K562 (cell line): ENCODE data around the gene PIGK. TPM values are rescaled to one million over a fixed set of nuclear protein-coding genes. Genes with fewer than 3 reads are reported as not detected.

ENCODE experiments used
- BCOR ChIP-seq: fragments of 450-650 bp; IDR thresholded peaks from 2 replicates; pipeline ENCODE4 v1.6.1; 2016
- CREB3 ChIP-seq: fragments of 450-650 bp; conservative IDR thresholded peaks from 2 replicates; pipeline ENCODE4 v1.6.1; 2016; ENCODE audit warnings: missing genetic modification characterization, low read depth, mild to moderate bottlenecking, missing compliant biosample characterization, moderate library complexity
- MAZ ChIP-seq, 2 experiments: fragments of 450-650 bp in 1 of 2; sonication (generic) in 1 of 2; formaldehyde crosslinking; IDR thresholded peaks in 1 of 2; conservative IDR thresholded peaks in 1 of 2; 2 replicates each; pipeline versions ENCODE4 v1.4.0 to v1.5.0; 2020; ENCODE audit warnings: mild to moderate bottlenecking in 1 of 2, missing genetic modification reagents in 1 of 2
- MEIS2 ChIP-seq: fragments of 450-650 bp; IDR thresholded peaks from 2 replicates; pipeline ENCODE4 v1.6.1; 2014; ENCODE audit warnings: mild to moderate bottlenecking; ENCODE audit not compliant: partially characterized antibody
- NR2F6 ChIP-seq: fragments of 450-650 bp; formaldehyde crosslinking; IDR thresholded peaks from 2 replicates; pipeline ENCODE4 v1.4.0; 2020; ENCODE audit warnings: mild to moderate bottlenecking
- RBM25 ChIP-seq: fragments of 200-400 bp; formaldehyde crosslinking; IDR thresholded peaks from 2 replicates; pipeline ENCODE4 v1.6.1; 2018; ENCODE audit warnings: low read length, low read depth, moderate library complexity; ENCODE audit not compliant: severe bottlenecking
- ZBTB40 ChIP-seq, 2 experiments: fragments of 450-650 bp in 1 of 2; sonication (generic) in 1 of 2; formaldehyde crosslinking in 1 of 2; IDR thresholded peaks; 2 replicates each; pipeline versions ENCODE4 v1.7.1 to v1.9.0; 2016 to 2022; ENCODE audit warnings: inconsistent platforms in 1 of 2, mild to moderate bottlenecking in 1 of 2, missing genetic modification reagents in 1 of 2
- ZNF512 ChIP-seq: IDR thresholded peaks from 2 replicates; pipeline ENCODE4 v1.6.1; 2016; ENCODE audit warnings: missing genetic modification characterization, missing compliant biosample characterization
- ZNF609 ChIP-seq: sonication (generic); formaldehyde crosslinking; IDR thresholded peaks from 2 replicates; pipeline ENCODE4 v1.8.1; 2023; ENCODE audit warnings: missing genetic modification reagents, mild to moderate bottlenecking, borderline replicate concordance
- polyA plus RNA-seq, 8 experiments: library from polyadenylated mRNA; depleted of rRNA in 4 of 8; stranded (reverse) in 5 of 8; unstranded in 3 of 8; fragments of >200 nt; fragmentation: Nextera tagmentation in 2 of 8; fragmentation: Illumina TruSeq in 1 of 8; extraction: Ambion mirVana in 2 of 8; extraction: Trizol in 1 of 8; gene quantifications; 2 replicates each; pipeline versions ENCODE4 v1.2.1 to v1.2.3, GENCODE V29; 2011 to 2014; ENCODE audit warnings: inconsistent platforms in 1 of 8, missing spikeins in 1 of 8
- total RNA-seq, 7 experiments: library from RNA; depleted of rRNA in 6 of 7; stranded (reverse); fragments of >200 nt in 6 of 7; fragmentation: Illumina TruSeq in 2 of 7; extraction: Trizol in 2 of 7; gene quantifications; 2 replicates each; pipeline versions ENCODE4 v1.2.1 to v1.2.3, GENCODE V29; 2011 to 2021; ENCODE audit warnings: low replicate concordance in 1 of 7

Gene PIGK
- total and polyA plus RNA-seq, 9 of the 15 experiments (the other 6 are each of a cell fraction or from before 2014, with no cell fraction given) = 15.7 to 59.5 (median 29.9) TPM

GRCh38 chr1:77219166-77219887 lies at the start of gene PIGK (continued):
- TF ChIP-seq MEIS2 = no peak
- no peak for TF ChIP-seq CREB3 (tag)
- TF ChIP-seq ZNF609 (CRISPR knock-in tag) = no peak
- peak in 1 of 2 experiments; percentile 77; a peak in 3 of 4 replicates for TF ChIP-seq MAZ (CRISPR knock-in tag; conservative IDR thresholded peaks at IDR 0.05 in 1 of 2, IDR thresholded peaks at IDR 0.05 in 1 of 2)
- TF ChIP-seq ZNF512 = no peak
- no peak for TF ChIP-seq BCOR
- TF ChIP-seq ZBTB40 (IDR thresholded peaks at IDR 0.05) = peak; percentile 61
- TF ChIP-seq ZBTB40 (CRISPR knock-in tag; IDR thresholded peaks at IDR 0.05) = no peak
- TF ChIP-seq RBM25 = no peak
- no peak for TF ChIP-seq NR2F6 (CRISPR knock-in tag)
